ENCODE results near the gene ULK1. TPM values are rescaled to one million over a fixed set of nuclear protein-coding genes. Genes with fewer than 3 reads are reported as not detected.

Gene ULK1
- total RNA-seq (8.5 and 14.9 TPM in 2 replicates), polyA plus RNA-seq (3.3 and 4.0 TPM in 2 replicates), polyA minus RNA-seq (ENCODE audit: low replicate concordance) (5.3 and 6.0 TPM in 2 replicates)
- polyA plus RNA-seq (2012) = 9.0 and 10.8 TPM in 2 replicates

DNA sequence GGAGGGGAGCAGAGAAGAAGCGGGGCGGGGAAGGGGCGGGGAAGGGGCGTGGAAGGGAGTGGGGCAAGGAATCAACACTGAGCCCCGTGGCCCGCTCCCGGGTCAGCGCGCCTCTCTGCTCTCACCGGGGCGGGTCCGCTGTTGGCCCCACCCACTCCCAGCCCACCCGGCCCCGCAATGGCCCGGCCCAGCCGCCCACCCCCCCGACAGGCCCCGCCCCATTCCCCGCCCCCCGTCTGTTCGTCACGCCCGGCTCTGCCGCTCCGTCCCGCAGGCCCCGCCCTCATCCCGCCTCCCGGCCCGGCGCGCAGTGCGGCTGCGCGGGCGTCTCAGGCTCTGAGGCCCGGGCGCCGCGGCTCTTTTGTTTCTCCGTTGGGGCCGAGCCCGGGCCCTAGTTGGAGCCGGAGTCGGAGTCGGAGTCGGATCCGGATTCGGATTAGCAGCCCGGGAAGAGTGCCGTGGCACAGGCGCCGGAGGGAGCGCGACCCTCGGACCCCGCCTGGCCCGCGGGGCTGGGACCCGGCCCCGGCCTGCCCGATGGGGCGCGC is at the start of gene ULK1:
Gene ULK1 (plus strand): TSS at position 310 of the 548 bp plus-strand sequence. CDS start 380 bp downstream, outside the sequence.
- Histone ChIP-seq H3K79me2 (ENCODE audit: control insufficient read depth, insufficient read depth, low read length) (peaks cover 4% of the 10 kb centered on the region), H2AFZ (ENCODE audit: low read length) (no peak within 1 kb of the TSS), H3K36me3 (ENCODE audit: control insufficient read depth, insufficient read depth, low read length) (no peaks in the 10 kb centered on the region), H3K9me3 (ENCODE audit: control insufficient read depth, insufficient read depth, low read depth, low read length) (no peaks in the 10 kb centered on the region), H3K4me2 (ENCODE audit: extremely low read depth, insufficient read depth, low read length) (peak within 1 kb of the TSS; percentile 97), H3K27ac (ENCODE audit: insufficient read depth, low read length) (peak within 1 kb of the TSS; percentile 91), H3K27me3 (ENCODE audit: control insufficient read depth, insufficient read depth, low read length) (no peaks in the 10 kb centered on the region), H3K4me1 (ENCODE audit: control insufficient read depth, extremely low read depth, insufficient read depth, low read length) (peaks cover 7% of the 10 kb centered on the region), H3K4me3 (replicated peaks in 1 of 4; ENCODE audit: control extremely low read depth in 1 of 4, insufficient read depth in 1 of 4, low read depth in 3 of 4, low read length in 4 of 4) (peak within 1 kb of the TSS; percentile 42 to 77 (median 60)), H3K9ac (ENCODE audit: insufficient read depth, low read length) (peak within 1 kb of the TSS; percentile 84), H4K20me1 (ENCODE audit: control insufficient read depth, extremely low read depth, insufficient read depth, low read length) (no peaks in the 10 kb centered on the region)
- no peak for TF ChIP-seq CTCF (conservative IDR thresholded peaks at IDR 0.05 in 1 of 2, IDR thresholded peaks at IDR 0.05 in 1 of 2; ENCODE audit: low read depth in 1 of 2, low read length in 2 of 2)
- no peak for TF ChIP-seq EZH2 (IDR thresholded peaks at IDR 0.05; ENCODE audit: low read length, missing control alignments)
- peak; percentile 74 to 90 for DNase-seq (ENCODE audit: low read depth in 2 of 2)

DNA sequence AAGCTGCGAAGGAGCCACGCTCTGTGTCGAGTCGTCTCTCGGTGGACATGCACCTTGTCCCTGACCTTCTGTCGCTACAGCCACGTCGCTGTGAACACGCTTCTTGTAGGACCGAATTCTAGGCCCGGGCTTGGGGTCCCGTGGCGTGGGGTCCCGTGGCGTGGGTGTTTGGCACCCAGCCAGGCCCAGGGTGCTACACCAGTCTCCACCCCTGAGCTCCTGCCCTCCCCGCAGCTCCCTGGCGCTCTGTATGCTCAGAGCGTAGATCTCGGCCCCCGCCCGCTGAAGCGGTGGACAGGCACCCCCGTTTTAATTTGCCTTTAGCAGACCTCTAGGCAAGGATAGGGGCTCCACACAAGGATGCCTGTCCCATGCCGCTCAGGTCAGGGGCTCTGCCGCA is 49.8 kb upstream of the ULK1 start:
- peaks cover 2% of the 10 kb centered on the region for H3K36me3 ChIP-seq (ENCODE audit: control insufficient read depth, insufficient read depth, low read length)
- H4K20me1 ChIP-seq (ENCODE audit: control insufficient read depth, extremely low read depth, insufficient read depth, low read length) = no peaks in the 10 kb centered on the region
- H3K27me3 ChIP-seq (ENCODE audit: control insufficient read depth, insufficient read depth, low read length) = no peaks in the 10 kb centered on the region
- no peak overlapping the region for H3K9ac ChIP-seq (ENCODE audit: insufficient read depth, low read length)
- no peak for DNase-seq (ENCODE audit: low read depth in 2 of 2)
- no peak overlapping the region for H3K4me2 ChIP-seq (ENCODE audit: extremely low read depth, insufficient read depth, low read length)
- H3K79me2 ChIP-seq (ENCODE audit: control insufficient read depth, insufficient read depth, low read length) = no peaks in the 10 kb centered on the region
- no peak overlapping the region for H3K4me3 ChIP-seq (replicated peaks in 1 of 4; ENCODE audit: control extremely low read depth in 1 of 4, insufficient read depth in 1 of 4, low read depth in 3 of 4, low read length in 4 of 4)
- H3K4me1 ChIP-seq (ENCODE audit: control insufficient read depth, extremely low read depth, insufficient read depth, low read length) = no peaks in the 10 kb centered on the region
- no peak overlapping the region for H3K27ac ChIP-seq (ENCODE audit: insufficient read depth, low read length)
- TF ChIP-seq EZH2 (IDR thresholded peaks at IDR 0.05; ENCODE audit: low read length, missing control alignments) = no peak
- no peak for TF ChIP-seq CTCF (conservative IDR thresholded peaks at IDR 0.05 in 1 of 2, IDR thresholded peaks at IDR 0.05 in 1 of 2; ENCODE audit: low read depth in 1 of 2, low read length in 2 of 2)
- H2AFZ ChIP-seq (ENCODE audit: low read length) = no peak overlapping the region
- H3K9me3 ChIP-seq (ENCODE audit: control insufficient read depth, insufficient read depth, low read depth, low read length) = no peaks in the 10 kb centered on the region

GRCh38 chr12:131845121-131845520 is 49.3 kb upstream of the ULK1 start:
- no peaks in the 10 kb centered on the region for H3K4me1 ChIP-seq (ENCODE audit: control insufficient read depth, extremely low read depth, insufficient read depth, low read length)
- no peaks in the 10 kb centered on the region for H3K9me3 ChIP-seq (ENCODE audit: control insufficient read depth, insufficient read depth, low read depth, low read length)
- peaks cover 2% of the 10 kb centered on the region for H3K36me3 ChIP-seq (ENCODE audit: control insufficient read depth, insufficient read depth, low read length)
- DNase-seq (ENCODE audit: low read depth in 2 of 2) = no peak
- H3K79me2 ChIP-seq (ENCODE audit: control insufficient read depth, insufficient read depth, low read length) = no peaks in the 10 kb centered on the region
- H3K4me3 ChIP-seq (replicated peaks in 1 of 4; ENCODE audit: control extremely low read depth in 1 of 4, insufficient read depth in 1 of 4, low read depth in 3 of 4, low read length in 4 of 4) = no peak overlapping the region
- TF ChIP-seq EZH2 (IDR thresholded peaks at IDR 0.05; ENCODE audit: low read length, missing control alignments) (no peak), CTCF (conservative IDR thresholded peaks at IDR 0.05 in 1 of 2, IDR thresholded peaks at IDR 0.05 in 1 of 2; ENCODE audit: low read depth in 1 of 2, low read length in 2 of 2) (no peak)
- no peaks in the 10 kb centered on the region for H4K20me1 ChIP-seq (ENCODE audit: control insufficient read depth, extremely low read depth, insufficient read depth, low read length)
- H3K4me2 ChIP-seq (ENCODE audit: extremely low read depth, insufficient read depth, low read length) = no peak overlapping the region
- no peak overlapping the region for H3K9ac ChIP-seq (ENCODE audit: insufficient read depth, low read length)
- H2AFZ ChIP-seq (ENCODE audit: low read length) = no peak overlapping the region
- H3K27ac ChIP-seq (ENCODE audit: insufficient read depth, low read length) = no peak overlapping the region
- no peaks in the 10 kb centered on the region for H3K27me3 ChIP-seq (ENCODE audit: control insufficient read depth, insufficient read depth, low read length)
